Smooth muscle cell (in vitro differentiated cells): ENCODE results near the gene TPGS2. TPM values are rescaled to one million over a fixed set of nuclear protein-coding genes. Genes with fewer than 3 reads are reported as not detected.

Source experiments
- DNase-seq: peaks from one replicate; lab custom pipeline; 2025; ENCODE audit not compliant: unreplicated experiment; lab: John Stamatoyannopoulos, UW
- H2AFZ ChIP-seq: fragments of 200-600 bp; sonication (generic); 2 replicates; pipeline ENCODE4 v1.6.0; 2016; ENCODE audit warnings: antibody characterized with exemption, low read depth, mild to moderate bottlenecking
- H3F3A ChIP-seq: fragments of 200-600 bp; sonication (generic); 2 replicates; pipeline ENCODE4 v1.6.0; 2017; ENCODE audit warnings: antibody characterized with exemption, low read depth
- H3K27ac ChIP-seq: fragments of 200-600 bp; sonication (generic); 2 replicates; pipeline ENCODE4 v1.5.1; 2016; ENCODE audit warnings: low read depth, mild to moderate bottlenecking
- H3K27me3 ChIP-seq: fragments of 200-600 bp; sonication (generic); 2 replicates; pipeline ENCODE4 v1.6.1; 2016; ENCODE audit warnings: low read depth, mild to moderate bottlenecking
- H3K36me3 ChIP-seq: fragments of 200-600 bp; sonication (generic); 2 replicates; pipeline ENCODE4 v1.5.1; 2016; ENCODE audit warnings: low read depth
- H3K4me1 ChIP-seq: fragments of 200-600 bp; sonication (generic); 2 replicates; pipeline ENCODE4 v1.5.1; 2016; ENCODE audit warnings: low read depth
- H3K4me2 ChIP-seq: fragments of 200-600 bp; sonication (generic); 2 replicates; pipeline ENCODE4 v1.6.0; 2016; ENCODE audit warnings: mild to moderate bottlenecking
- H3K4me3 ChIP-seq: fragments of 200-600 bp; sonication (generic); 2 replicates; pipeline ENCODE4 v1.5.1; 2016; ENCODE audit warnings: mild to moderate bottlenecking
- H3K79me2 ChIP-seq: fragments of 200-600 bp; sonication (generic); 2 replicates; pipeline ENCODE4 v1.6.0; 2016; ENCODE audit warnings: low read depth, mild to moderate bottlenecking
- H3K9ac ChIP-seq: fragments of 200-600 bp; sonication (generic); 2 replicates; pipeline ENCODE4 v1.6.0; 2016; ENCODE audit warnings: low read depth
- H3K9me3 ChIP-seq: fragments of 200-600 bp; sonication (generic); replicated peaks from 2 replicates; pipeline ENCODE4 v1.5.1; 2016; ENCODE audit warnings: low read depth
- H4K20me1 ChIP-seq: fragments of 200-600 bp; sonication (generic); 2 replicates; pipeline ENCODE4 v1.6.0; 2016; ENCODE audit warnings: low read depth
- WGBS: methylation state at CpG from one replicate; pipeline ENCODE4 v1.1.7; 2016; ENCODE audit warnings: low lambda C conversion rate; 5-methylcytosine and 5-hydroxymethylcytosine counted together
- polyA plus RNA-seq: library from polyadenylated mRNA; unstranded; fragments of >200 nt; fragmentation: Nextera tagmentation; extraction: Ambion mirVana; gene quantifications from 2 replicates; pipeline ENCODE4 v1.2.1, GENCODE V29; 2016
- total RNA-seq: library from RNA; depleted of rRNA; stranded (reverse); fragments of >200 nt; gene quantifications from 2 replicates; pipeline ENCODE4 v1.2.3, GENCODE V29; 2014
- TF ChIP-seq, protein P1 (sequence below): fragments of 200-600 bp; sonication (generic); IDR thresholded peaks from 2 replicates; pipeline ENCODE4 v1.5.1; 2017; ENCODE audit warnings: borderline replicate concordance, mild to moderate bottlenecking, antibody characterized with exemption; ENCODE audit not compliant: insufficient read depth, poor library complexity, severe bottlenecking

The TPGS2 gene
- total and polyA plus RNA-seq, 2 experiments from 2014 or later: 99.2 to 157 TPM

DNA sequence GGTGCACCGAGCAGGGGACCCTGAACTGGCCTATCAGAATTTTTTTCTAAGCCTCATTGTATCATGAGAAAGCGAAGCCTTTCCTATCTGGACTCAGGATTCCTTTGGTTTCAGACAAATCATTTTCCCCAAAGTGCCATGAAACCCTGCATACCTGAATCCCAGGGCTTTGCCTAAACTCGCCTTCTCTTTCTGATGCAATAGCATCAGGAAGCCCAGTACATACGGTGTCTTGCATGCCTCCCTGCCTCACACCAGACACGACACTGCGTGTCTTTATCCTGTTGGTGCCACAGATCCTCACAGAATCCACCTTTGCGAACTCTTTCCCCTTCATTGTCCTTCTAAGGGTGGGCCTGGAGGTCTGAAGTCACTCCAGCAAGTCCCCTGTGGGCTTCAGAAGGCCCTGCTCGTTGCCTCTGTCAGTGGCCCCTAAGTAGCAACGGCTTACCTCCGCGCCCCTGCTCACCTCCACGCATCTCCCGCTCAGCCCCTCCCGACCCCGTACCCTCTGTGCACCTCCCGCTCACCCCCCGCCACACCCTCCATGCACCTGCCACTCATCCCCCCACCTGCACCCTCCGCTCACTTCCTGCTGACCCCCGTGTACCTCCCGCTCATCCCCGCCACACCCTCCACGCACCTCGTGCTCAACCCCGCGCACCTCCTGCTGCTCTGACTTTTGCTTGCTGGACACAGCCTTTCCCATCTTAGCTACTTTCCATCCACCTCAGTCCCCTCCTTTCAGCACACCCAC lies 83.4 kb downstream of the TPGS2 start:
- no peaks in the 10 kb centered on the region for H3K79me2 ChIP-seq
- no peak overlapping the region for H2AFZ ChIP-seq
- no peak overlapping the region for H3K9ac ChIP-seq
- no peak overlapping the region for H3K27ac ChIP-seq
- WGBS: 93% methylated on average over 8 of the region's 25 CpGs
- no peak overlapping the region for H3K4me3 ChIP-seq
- H3K4me1 ChIP-seq: no peaks in the 10 kb centered on the region
- TF ChIP-seq, protein P1, sequence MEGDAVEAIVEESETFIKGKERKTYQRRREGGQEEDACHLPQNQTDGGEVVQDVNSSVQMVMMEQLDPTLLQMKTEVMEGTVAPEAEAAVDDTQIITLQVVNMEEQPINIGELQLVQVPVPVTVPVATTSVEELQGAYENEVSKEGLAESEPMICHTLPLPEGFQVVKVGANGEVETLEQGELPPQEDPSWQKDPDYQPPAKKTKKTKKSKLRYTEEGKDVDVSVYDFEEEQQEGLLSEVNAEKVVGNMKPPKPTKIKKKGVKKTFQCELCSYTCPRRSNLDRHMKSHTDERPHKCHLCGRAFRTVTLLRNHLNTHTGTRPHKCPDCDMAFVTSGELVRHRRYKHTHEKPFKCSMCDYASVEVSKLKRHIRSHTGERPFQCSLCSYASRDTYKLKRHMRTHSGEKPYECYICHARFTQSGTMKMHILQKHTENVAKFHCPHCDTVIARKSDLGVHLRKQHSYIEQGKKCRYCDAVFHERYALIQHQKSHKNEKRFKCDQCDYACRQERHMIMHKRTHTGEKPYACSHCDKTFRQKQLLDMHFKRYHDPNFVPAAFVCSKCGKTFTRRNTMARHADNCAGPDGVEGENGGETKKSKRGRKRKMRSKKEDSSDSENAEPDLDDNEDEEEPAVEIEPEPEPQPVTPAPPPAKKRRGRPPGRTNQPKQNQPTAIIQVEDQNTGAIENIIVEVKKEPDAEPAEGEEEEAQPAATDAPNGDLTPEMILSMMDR: no peak
- H3K4me2 ChIP-seq: no peak overlapping the region
- H3K27me3 ChIP-seq: no peaks in the 10 kb centered on the region
- no peaks in the 10 kb centered on the region for H3K9me3 ChIP-seq
- no peaks in the 10 kb centered on the region for H3F3A ChIP-seq
- H4K20me1 ChIP-seq: no peaks in the 10 kb centered on the region
- DNase-seq: no peak
- H3K36me3 ChIP-seq: peaks cover 5% of the 10 kb centered on the region

- H3K79me2 ChIP-seq: no peaks in the 10 kb centered on the region
- no peak overlapping the region for H3K4me3 ChIP-seq
- no peaks in the 10 kb centered on the region for H3F3A ChIP-seq
- WGBS: 83% methylated on average over 6 of the region's 6 CpGs
- H3K36me3 ChIP-seq: peaks cover 5% of the 10 kb centered on the region
- H3K4me2 ChIP-seq: no peak overlapping the region
- H3K9ac ChIP-seq: no peak overlapping the region
- no peak for DNase-seq
- no peaks in the 10 kb centered on the region for H3K9me3 ChIP-seq
- no peak overlapping the region for H3K27ac ChIP-seq
- no peak overlapping the region for H2AFZ ChIP-seq
- H4K20me1 ChIP-seq: no peaks in the 10 kb centered on the region
- no peaks in the 10 kb centered on the region for H3K4me1 ChIP-seq
- TF ChIP-seq, protein P1: no peak
- H3K27me3 ChIP-seq: no peaks in the 10 kb centered on the region
Observed at GRCh38 chr18:36744261-36744876, 84.4 kb downstream of the TPGS2 start.

Other genes with a start within 250 kb of the TPGS2 start
- 11.7 and 15.6 TPM in 2 replicates for gene KIAA1328, start 125 bp upstream of the TPGS2 start, total RNA-seq
- gene KIAA1328, start 125 bp upstream of the TPGS2 start, polyA plus RNA-seq: 2.2 and 3.9 TPM in 2 replicates